Progenitor cell of endocrine pancreas (in vitro differentiated cells): ENCODE measurements around the gene IRS1. TPM values are rescaled to one million over a fixed set of nuclear protein-coding genes. Genes with fewer than 3 reads are reported as not detected.
A peak's percentile ranks its signal among the peaks of the same experiment; 100 is the strongest.

Experiments
- DNase-seq: peaks from one replicate; pipeline ENCODE4 v3.0.0; 2021; ENCODE audit warnings: low spot score; ENCODE audit not compliant: unreplicated experiment
- H3K27ac Mint-ChIP-seq: 2 replicates; pipeline ENCODE4 v1.8.0; 2021; ENCODE audit warnings: mild to moderate bottlenecking, moderate library complexity, mixed read lengths
- H3K27me3 Mint-ChIP-seq: 2 replicates; pipeline ENCODE4 v1.8.0; 2021; ENCODE audit warnings: mixed read lengths
- H3K36me3 Mint-ChIP-seq: 2 replicates; pipeline ENCODE4 v1.8.0; 2022; ENCODE audit warnings: mixed read lengths; ENCODE audit not compliant: insufficient read depth
- H3K4me1 Mint-ChIP-seq: 2 replicates; pipeline ENCODE4 v1.8.0; 2021; ENCODE audit warnings: low read depth, mixed read lengths
- H3K4me3 Mint-ChIP-seq: 2 replicates; pipeline ENCODE4 v1.8.0; 2021; ENCODE audit warnings: low read depth, mild to moderate bottlenecking, moderate library complexity, mixed read lengths
- H3K9me3 Mint-ChIP-seq: 2 replicates; pipeline ENCODE4 v1.8.0; 2021; ENCODE audit warnings: low read depth, mixed read lengths
- CTCF ChIP-seq: fragments of 200-600 bp; sonication (generic); IDR thresholded peaks from one replicate; pipeline ENCODE4 v1.5.0; 2021; ENCODE audit warnings: antibody characterized with exemption, mild to moderate bottlenecking; ENCODE audit not compliant: unreplicated experiment
- total RNA-seq: library from RNA; stranded (reverse); gene quantifications from 2 replicates; pipeline ENCODE4 v1.2.1, GENCODE V29; 2021

The IRS1 gene
- total RNA-seq, 1 donor from 2014 or later: 17.1 TPM

- H3K9me3 Mint-ChIP-seq: no peaks in the 10 kb centered on the region
- H3K4me3 Mint-ChIP-seq: no peak overlapping the region
- no peak for TF ChIP-seq CTCF
These were observed 55.7 kb downstream of the IRS1 start for GRCh38 chr2:226743915-226744314.

GRCh38 chr2:226742347-226742746, 57.3 kb downstream of the IRS1 start:
- Mint-ChIP-seq H3K4me1 (peaks cover 23% of the 10 kb centered on the region), H3K27me3 (no peaks in the 10 kb centered on the region)
- TF ChIP-seq CTCF: no peak

More at GRCh38 chr2:226743915-226744314, 55.7 kb downstream of the IRS1 start:
- H3K27me3 Mint-ChIP-seq: no peaks in the 10 kb centered on the region
- H3K36me3 Mint-ChIP-seq: peaks cover 7% of the 10 kb centered on the region
- no peak for DNase-seq
- no peak overlapping the region for H3K27ac Mint-ChIP-seq
- H3K4me1 Mint-ChIP-seq: peaks cover 18% of the 10 kb centered on the region

GRCh38 chr2:226740039-226740648, 59.5 kb downstream of the IRS1 start:
- Mint-ChIP-seq H3K27me3 (no peaks in the 10 kb centered on the region), H3K4me1 (peaks cover 23% of the 10 kb centered on the region), H3K36me3 (peaks cover 9% of the 10 kb centered on the region), H3K27ac (peak overlapping the region; percentile 52), H3K4me3 (no peak overlapping the region), H3K9me3 (no peaks in the 10 kb centered on the region)
- no peak for DNase-seq
- no peak for TF ChIP-seq CTCF

More at GRCh38 chr2:226742347-226742746, 57.3 kb downstream of the IRS1 start:
- Mint-ChIP-seq H3K4me3 (no peak overlapping the region), H3K36me3 (peaks cover 5% of the 10 kb centered on the region), H3K27ac (no peak overlapping the region), H3K9me3 (no peaks in the 10 kb centered on the region)
- DNase-seq: no peak

GRCh38 chr2:226739545-226740030, 60.0 kb downstream of the IRS1 start:
- Mint-ChIP-seq H3K27me3 (no peaks in the 10 kb centered on the region), H3K27ac (no peak overlapping the region), H3K4me3 (no peak overlapping the region), H3K36me3 (peaks cover 9% of the 10 kb centered on the region), H3K4me1 (peaks cover 26% of the 10 kb centered on the region), H3K9me3 (no peaks in the 10 kb centered on the region)
- TF ChIP-seq CTCF: no peak
- no peak for DNase-seq

GRCh38 chr2:226738821-226739544, 60.6 kb downstream of the IRS1 start:
- no peaks in the 10 kb centered on the region for H3K9me3 Mint-ChIP-seq
- peaks cover 31% of the 10 kb centered on the region for H3K4me1 Mint-ChIP-seq
- H3K27me3 Mint-ChIP-seq: no peaks in the 10 kb centered on the region
- H3K36me3 Mint-ChIP-seq: peaks cover 9% of the 10 kb centered on the region
- DNase-seq: no peak
- no peak overlapping the region for H3K4me3 Mint-ChIP-seq
- no peak for TF ChIP-seq CTCF
- H3K27ac Mint-ChIP-seq: no peak overlapping the region
